GM15510 (cell line): ENCODE data around the gene ZBTB3.

Source experiments
- POLR2A ChIP-seq: IDR thresholded peaks from 3 replicates; pipeline ENCODE4 v1.6.1; 2011; ENCODE audit warnings: borderline replicate concordance; ENCODE audit not compliant: insufficient read length; ENCODE audit errors: extremely low read depth

The ZBTB3 gene

DNA sequence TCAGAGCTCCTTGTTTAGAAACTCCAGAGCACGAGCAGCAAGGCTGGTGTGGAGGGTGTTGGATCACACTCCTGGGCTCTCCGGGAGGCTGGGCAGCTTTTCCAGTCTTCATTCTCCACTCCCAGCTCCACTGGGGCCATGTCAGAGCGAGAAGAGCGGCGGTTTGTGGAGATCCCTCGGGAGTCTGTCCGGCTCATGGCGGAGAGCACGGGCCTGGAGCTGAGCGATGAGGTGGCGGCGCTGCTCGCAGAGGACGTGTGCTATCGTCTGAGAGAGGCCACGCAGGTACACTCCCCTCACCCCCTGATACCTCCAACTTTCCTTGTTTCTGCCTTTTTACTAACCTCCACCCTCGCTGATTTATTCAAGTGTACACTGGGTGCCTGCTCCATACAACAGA lies 21.7 kb upstream of the ZBTB3 start:
- TF ChIP-seq POLR2A = no peak

GRCh38 chr11:62774407-62774806 lies 20.4 kb upstream of the ZBTB3 start:
- no peak for TF ChIP-seq POLR2A

DNA sequence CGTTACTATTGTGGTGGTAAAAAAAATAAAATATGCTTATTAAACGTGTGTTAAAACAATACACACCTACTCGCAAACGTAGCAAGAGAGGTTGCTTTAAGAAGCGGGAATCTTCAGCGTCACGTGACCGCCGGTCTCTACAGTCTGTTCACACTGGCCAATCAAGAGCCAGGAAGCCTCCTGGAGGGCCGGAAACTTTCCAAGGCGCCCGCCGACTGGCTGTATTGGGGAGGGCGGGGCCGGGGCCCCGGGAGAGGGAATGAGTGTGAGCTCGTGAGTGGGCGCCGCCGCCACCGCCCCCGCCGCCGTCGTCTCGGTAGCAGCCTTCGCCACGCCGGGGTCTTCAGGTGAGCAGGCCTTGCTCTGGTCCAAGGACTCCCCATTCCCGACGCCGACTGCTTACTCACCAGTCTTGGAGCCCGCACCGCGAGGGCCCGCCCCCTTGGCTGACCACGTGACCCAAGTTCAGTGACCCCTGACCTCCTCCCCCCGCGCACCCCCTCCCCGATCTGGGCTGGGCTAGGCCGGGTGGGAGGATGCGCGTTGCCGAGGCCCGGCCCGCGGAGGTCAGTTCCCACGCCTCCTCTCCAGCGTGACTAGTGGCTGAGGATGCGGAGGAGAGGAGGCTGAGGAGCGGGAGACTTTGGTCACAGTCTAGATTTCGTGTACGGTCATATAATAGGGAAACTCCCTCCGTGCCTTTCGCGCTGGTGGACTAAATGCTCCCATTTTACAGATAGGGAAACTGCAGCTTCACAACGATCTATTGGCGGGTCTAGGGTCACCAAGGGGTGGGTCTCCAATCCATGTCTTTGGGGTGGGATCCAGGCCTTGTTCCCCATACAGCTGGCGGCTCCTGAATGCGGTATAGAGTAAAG lies 17.4 kb upstream of the ZBTB3 start, which contains the start of gene TAF6L:
TSS of gene TAF6L (plus strand) at position 253 of the 878 bp plus-strand sequence. CDS start 4,388 bp downstream, outside the sequence.
- TF ChIP-seq POLR2A = peak; percentile 63

DNA sequence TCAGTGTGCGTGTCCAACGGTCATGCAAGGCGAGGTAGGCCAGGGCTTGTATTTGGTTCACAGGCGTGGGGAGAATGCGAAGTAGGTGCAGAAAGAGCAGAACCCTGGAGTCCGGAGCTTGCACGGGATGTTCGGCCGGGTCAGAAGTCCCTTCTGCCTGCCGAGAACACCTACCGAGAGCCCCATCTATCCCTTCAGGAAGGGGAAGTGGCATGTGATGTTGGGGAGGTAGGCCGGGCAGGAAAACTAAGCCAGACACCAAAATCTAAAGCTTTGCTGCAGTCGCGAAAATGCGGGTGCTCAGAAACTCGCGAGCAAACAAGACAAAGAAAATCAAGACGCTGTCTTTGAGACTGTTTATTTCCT lies 16.8 kb upstream of the ZBTB3 start:
- no peak for TF ChIP-seq POLR2A

GRCh38 chr11:62757846-62758788 lies 4.2 kb upstream of the ZBTB3 start:
- no peak for TF ChIP-seq POLR2A

DNA sequence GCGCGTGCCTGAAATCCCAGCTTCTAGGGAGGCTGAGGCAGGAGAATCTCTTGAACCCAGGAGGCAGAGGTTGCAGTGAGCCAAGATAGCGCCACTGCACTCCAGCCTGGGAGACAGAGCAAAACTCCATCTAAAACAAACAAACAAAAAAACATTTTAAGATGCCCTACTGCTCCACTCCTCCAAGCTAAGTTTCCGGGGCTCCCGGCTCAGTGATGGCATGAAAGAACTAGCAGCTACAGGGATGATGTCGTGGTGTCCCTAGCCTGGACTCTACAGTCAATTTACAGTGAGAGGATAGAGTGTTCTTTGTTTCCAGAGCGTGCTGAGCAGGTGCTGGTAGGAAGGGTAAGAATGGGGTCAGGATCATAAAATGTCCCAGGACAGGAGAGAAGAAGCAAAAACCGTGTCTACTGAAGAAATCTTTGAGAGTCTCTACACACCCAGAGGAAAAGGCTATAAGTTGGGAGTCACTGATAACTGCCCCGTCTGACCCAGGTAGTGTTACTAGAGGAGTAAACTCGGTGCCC lies 1.2 kb upstream of the ZBTB3 start:
- no peak for TF ChIP-seq POLR2A

DNA sequence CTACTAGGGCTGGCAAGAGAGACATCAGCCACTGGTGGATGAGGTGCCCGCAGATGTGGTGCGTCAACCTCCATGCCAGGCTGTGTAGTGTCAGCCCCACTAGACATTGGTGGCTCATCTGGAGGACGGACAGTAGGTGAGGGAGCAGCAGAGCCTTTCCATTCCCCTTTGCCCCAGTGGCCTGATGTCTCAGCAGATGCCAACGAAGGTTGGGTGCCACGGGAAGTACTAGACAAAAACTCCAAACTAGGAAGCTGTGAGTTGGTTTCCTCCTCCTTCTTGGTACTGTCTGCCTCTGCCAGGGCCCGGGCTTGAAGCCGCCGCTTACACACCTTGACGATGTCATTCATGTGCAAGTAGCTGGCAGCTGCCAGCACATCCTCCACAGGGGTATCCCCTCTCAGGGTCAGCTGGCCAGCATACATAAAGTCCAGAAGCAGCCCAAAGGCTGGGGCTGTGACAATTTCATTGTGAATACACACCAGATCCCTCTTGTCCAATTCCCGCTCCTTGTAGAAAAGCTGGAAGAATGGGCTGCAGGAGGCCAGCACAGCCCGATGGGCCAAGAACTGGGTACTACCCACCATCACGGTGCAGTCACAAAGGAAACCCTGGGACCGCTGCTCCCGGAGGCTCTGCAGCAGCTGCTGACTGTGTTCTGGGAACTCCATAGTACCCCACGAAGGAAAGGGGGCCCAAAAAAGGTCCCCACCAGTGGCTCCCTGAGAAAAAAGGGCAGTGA lies 795 bp downstream of the ZBTB3 start:
- TF ChIP-seq POLR2A = no peak

- TF ChIP-seq POLR2A = no peak
These were observed 1.7 kb downstream of the ZBTB3 start for GRCh38 chr11:62752177-62752785.

DNA sequence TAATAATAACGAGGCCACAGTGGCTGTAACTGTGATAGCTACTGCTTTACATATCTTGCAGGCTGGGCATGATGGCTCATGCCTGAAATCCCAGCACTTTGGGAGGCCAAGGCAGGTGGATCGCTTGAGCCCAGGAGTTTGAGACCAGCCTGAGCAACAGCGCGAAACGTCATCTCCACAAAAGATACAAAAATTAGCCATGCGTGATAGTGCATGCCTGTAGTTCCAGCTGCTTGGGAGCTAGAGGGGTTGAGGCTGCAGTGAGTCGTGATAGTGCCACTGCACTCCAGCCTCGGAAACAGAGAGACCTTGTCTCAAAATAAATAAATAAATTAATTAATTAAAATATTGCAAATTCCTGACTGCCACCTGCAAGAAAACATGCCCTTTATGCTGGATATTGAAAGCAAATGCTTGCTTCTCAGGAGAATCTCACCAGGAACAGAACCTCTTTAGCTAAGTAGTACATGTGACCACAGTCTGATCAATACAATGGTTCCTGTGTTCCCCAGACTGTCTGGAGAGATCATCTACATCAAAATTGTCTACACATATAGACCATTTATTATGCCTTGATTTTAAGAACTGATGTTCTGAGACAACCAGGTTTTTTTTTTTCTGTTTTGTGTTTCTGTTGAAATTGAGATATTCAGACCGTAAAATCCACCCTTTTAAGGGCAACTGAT lies 6.3 kb downstream of the ZBTB3 start:
- no peak for TF ChIP-seq POLR2A

DNA sequence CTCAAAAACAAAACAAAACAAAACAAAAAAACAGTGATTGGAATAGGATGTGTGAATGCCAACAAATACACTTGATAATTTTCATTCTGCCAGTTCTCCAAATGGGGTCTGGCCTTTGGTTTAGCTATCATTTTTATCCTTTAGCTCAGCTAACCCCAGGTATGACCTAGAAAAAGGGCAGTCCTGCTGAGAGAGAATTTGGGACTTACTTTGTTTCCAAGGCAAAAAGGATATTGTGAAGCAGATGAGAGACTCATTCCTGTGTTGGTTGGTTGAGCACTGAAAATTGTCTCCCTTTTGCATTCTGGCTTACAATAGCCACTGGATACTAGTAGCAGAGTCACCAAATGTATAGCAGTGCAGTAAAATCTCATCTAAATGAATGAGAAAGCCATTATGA lies 16.8 kb downstream of the ZBTB3 start:
- no peak for TF ChIP-seq POLR2A

DNA sequence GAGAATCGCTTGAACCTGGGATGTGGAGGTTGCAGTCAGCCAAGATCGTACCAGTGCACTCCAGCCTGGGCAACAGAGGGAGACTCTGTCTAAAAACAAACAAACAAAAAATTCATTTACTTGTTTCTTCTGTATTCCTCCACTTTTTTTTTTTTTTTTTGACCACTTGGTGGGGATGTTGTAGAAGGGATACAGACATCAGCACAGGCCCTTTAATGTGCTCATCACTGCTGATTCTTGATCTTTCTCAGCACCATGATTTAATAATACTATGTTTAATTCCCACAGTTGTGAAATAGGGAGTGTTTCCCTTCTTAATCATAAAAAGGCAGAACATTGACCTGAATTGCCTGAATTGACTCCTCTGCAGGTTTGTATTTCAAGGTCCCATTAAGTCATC lies 21.1 kb downstream of the ZBTB3 start:
- TF ChIP-seq POLR2A = no peak

GRCh38 chr11:62728171-62728988 lies 25.6 kb downstream of the ZBTB3 start, which contains the start of gene TTC9C:
TSS of gene TTC9C (plus strand) at chr11:62728486. CDS start at chr11:62728849, 363 bp downstream.
- TF ChIP-seq POLR2A = peak; percentile 65

DNA sequence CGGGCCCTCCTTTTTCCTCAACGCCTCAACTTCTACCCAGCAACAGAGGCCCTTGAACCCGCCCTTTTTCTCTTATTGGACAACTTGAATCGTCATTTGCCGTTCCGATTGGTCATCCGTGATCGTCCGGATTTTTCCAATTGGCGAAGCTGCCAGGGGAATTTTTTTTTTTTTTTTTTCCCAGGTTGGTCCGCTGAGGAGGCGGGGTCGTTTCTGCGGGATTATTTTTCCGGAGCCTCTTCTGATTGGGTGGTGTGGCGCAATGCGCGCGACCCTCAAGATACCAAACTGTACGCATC lies 26.1 kb downstream of the ZBTB3 start:
- no peak for TF ChIP-seq POLR2A
